DND-41 (cell line): Measurements from ENCODE around the gene SDK2.

Experiments
- ATAC-seq: fragments of 200-7000 bp; cut with Tn5 transposase; 3 replicates; pipeline ENCODE4 v1.9.1; 2021; ENCODE audit warnings: low read depth; ENCODE audit not compliant: insufficient read depth
- DNase-seq: peaks from one replicate; pipeline ENCODE4 v3.0.0-alpha.2; 2020
- H2AFZ ChIP-seq: 2 replicates; pipeline ENCODE4 v1.6.0; 2012; ENCODE audit warnings: low read depth, low read length
- H3K27ac ChIP-seq: 2 replicates; pipeline ENCODE4 v1.5.1; 2012; ENCODE audit warnings: low read length, inconsistent platforms
- H3K27me3 ChIP-seq: fragments of 200-600 bp; sonication (generic); 2 replicates; pipeline ENCODE4 v1.6.0; 2012; ENCODE audit warnings: low read length, mild to moderate bottlenecking, inconsistent platforms; ENCODE audit not compliant: insufficient read depth, poor library complexity
- H3K36me3 ChIP-seq: 2 replicates; pipeline ENCODE4 v1.5.1; 2012; ENCODE audit warnings: low read length, inconsistent platforms; ENCODE audit not compliant: insufficient read depth
- H3K4me1 ChIP-seq: 2 replicates; pipeline ENCODE4 v1.5.1; 2012; ENCODE audit warnings: mild to moderate bottlenecking, low read length; ENCODE audit not compliant: insufficient read depth
- H3K4me2 ChIP-seq: 2 replicates; pipeline ENCODE4 v1.6.0; 2012; ENCODE audit warnings: mild to moderate bottlenecking, moderate library complexity, low read length, inconsistent platforms; ENCODE audit not compliant: insufficient read depth
- H3K4me3 ChIP-seq, 2 experiments: fragments of 200-600 bp in 1 of 2; shearing (Covaris generic) in 1 of 2; 2 replicates each; pipeline ENCODE4 v1.5.1; 2012 to 2016; ENCODE audit warnings: inconsistent platforms in 2 of 2, low read length in 2 of 2, mild to moderate bottlenecking in 2 of 2, low read depth in 1 of 2, moderate library complexity in 1 of 2
- H3K79me2 ChIP-seq: 2 replicates; pipeline ENCODE4 v1.6.0; 2012; ENCODE audit warnings: low read length, inconsistent platforms; ENCODE audit not compliant: insufficient read depth
- H3K9ac ChIP-seq: 2 replicates; pipeline ENCODE4 v1.6.0; 2012; ENCODE audit warnings: low read depth, mild to moderate bottlenecking, inconsistent platforms, low read length, moderate library complexity
- H3K9me3 ChIP-seq: 2 replicates; pipeline ENCODE4 v1.5.1; 2012; ENCODE audit warnings: low read length, moderate library complexity, mild to moderate bottlenecking, inconsistent platforms; ENCODE audit not compliant: insufficient read depth, severe bottlenecking
- H4K20me1 ChIP-seq: 2 replicates; pipeline ENCODE4 v1.6.0; 2012; ENCODE audit warnings: low read length; ENCODE audit not compliant: insufficient read depth
- EZH2 ChIP-seq: IDR thresholded peaks from 3 replicates; pipeline ENCODE4 v1.6.1; 2012; ENCODE audit warnings: borderline replicate concordance, low read depth, mild to moderate bottlenecking, moderate library complexity, low read length, inconsistent platforms; ENCODE audit not compliant: severe bottlenecking
- TF ChIP-seq, protein P1 (sequence below): IDR thresholded peaks from 2 replicates; pipeline ENCODE4 v1.5.1; 2012; ENCODE audit warnings: borderline replicate concordance, low read length, moderate library complexity, mild to moderate bottlenecking; ENCODE audit not compliant: poor library complexity, severe bottlenecking; ENCODE audit errors: extremely low read depth

Gene SDK2

DNA sequence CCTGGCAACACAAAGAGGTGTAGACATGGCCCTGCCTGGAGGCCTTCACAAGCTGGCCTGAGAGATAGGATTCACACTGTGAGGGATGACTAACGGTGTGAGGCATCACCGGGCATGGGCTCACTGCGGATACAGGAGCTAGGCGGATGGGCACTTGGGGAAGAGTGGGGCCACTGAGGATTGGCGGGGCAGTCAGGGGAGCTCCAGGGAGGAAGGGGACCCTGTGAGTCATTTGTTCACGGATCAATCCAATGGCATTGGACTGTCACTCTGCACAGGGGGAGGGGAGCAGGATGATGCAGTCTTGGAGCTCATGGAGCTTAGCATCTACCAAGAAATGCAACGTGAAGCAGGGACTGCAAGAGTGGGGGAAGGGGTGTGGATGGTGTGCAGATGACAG lies 117.3 kb downstream of the SDK2 start:
- Histone ChIP-seq H3K79me2 (no peaks in the 10 kb centered on the region), H4K20me1 (no peaks in the 10 kb centered on the region; the same call in 1 of the 2 replicates), H3K27me3 (no peaks in the 10 kb centered on the region), H2AFZ (no peak overlapping the region), H3K9me3 (no peaks in the 10 kb centered on the region), H3K4me2 (no peak overlapping the region), H3K9ac (no peak overlapping the region), H3K36me3 (no peaks in the 10 kb centered on the region), H3K27ac (no peak overlapping the region), H3K4me1 (no peaks in the 10 kb centered on the region; the same call in 1 of the 2 replicates), H3K4me3 (no peak overlapping the region)
- DNase-seq (no peak), ATAC-seq (no peak)
- TF ChIP-seq, protein P1, sequence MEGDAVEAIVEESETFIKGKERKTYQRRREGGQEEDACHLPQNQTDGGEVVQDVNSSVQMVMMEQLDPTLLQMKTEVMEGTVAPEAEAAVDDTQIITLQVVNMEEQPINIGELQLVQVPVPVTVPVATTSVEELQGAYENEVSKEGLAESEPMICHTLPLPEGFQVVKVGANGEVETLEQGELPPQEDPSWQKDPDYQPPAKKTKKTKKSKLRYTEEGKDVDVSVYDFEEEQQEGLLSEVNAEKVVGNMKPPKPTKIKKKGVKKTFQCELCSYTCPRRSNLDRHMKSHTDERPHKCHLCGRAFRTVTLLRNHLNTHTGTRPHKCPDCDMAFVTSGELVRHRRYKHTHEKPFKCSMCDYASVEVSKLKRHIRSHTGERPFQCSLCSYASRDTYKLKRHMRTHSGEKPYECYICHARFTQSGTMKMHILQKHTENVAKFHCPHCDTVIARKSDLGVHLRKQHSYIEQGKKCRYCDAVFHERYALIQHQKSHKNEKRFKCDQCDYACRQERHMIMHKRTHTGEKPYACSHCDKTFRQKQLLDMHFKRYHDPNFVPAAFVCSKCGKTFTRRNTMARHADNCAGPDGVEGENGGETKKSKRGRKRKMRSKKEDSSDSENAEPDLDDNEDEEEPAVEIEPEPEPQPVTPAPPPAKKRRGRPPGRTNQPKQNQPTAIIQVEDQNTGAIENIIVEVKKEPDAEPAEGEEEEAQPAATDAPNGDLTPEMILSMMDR, result no peak
- no peak for TF ChIP-seq EZH2

DNA sequence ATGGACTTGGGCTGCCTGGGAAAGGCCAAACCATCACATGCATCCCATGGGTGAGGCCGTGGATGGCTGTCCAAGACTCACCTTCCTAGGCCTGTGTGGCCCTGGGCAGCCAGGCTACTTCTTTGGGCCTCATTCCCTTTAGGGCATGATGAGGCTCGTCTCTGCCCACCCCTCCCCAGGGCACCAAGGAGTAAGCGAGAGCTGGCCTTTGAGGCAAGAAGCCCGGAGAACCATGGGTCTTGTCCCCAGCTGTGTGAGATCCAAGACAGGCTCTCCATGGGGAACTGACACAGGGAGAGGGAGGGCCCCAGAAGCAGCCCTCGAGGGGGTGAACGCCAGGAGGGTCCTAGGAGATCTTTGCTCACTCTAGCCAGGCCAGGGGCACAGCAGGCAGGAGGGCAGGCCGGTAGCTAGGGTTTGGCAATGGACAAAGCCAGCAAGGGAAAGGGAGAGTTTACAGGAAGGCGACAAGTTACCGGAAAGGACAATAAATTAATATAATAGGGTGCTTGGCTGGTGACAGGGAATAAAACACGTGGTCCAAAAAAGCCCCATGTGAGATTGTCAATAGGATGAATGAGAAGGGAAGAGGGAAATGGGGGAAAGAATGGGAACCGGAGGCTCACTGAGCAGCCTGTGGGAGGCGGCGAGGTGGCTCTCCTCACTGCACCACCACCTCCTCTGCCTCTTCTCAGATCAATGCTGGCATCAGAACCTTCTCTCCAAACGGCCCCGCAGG lies 119.1 kb downstream of the SDK2 start:
- Histone ChIP-seq H4K20me1 (no peaks in the 10 kb centered on the region; the same call in 1 of the 2 replicates), H3K9ac (no peak overlapping the region), H3K4me2 (no peak overlapping the region), H3K79me2 (no peaks in the 10 kb centered on the region), H3K4me1 (peaks cover 5% of the 10 kb centered on the region; the same call in 1 of the 2 replicates), H3K27ac (no peak overlapping the region), H2AFZ (no peak overlapping the region), H3K27me3 (no peaks in the 10 kb centered on the region), H3K36me3 (no peaks in the 10 kb centered on the region), H3K9me3 (no peaks in the 10 kb centered on the region), H3K4me3 (no peak overlapping the region)
- no peak for DNase-seq
- no peak for TF ChIP-seq EZH2
- TF ChIP-seq, protein P1, result no peak
- no peak for ATAC-seq

DNA sequence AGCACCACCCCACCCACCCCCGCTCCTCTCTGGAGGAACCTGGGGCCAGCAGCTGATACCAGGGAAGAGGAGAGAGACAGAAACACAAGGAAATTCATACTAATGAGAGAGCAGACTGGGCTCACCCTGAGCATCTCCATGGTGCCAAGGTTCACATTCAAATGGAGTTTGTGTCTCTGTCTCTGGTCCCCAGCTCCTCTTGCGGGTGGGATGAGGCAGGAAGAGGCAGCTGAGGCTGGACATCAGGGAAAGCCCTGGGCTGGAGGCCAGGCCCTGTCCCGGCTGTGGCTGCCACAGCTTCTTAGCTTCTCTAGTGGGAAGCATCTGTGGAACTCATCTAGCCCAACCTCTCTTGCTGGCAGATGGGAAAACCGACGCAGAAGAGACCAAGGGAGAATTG lies 121.5 kb downstream of the SDK2 start:
- Histone ChIP-seq H3K9me3 (no peaks in the 10 kb centered on the region), H4K20me1 (no peaks in the 10 kb centered on the region; the same call in 1 of the 2 replicates), H3K9ac (no peak overlapping the region), H3K36me3 (no peaks in the 10 kb centered on the region), H3K4me3 (no peak overlapping the region), H3K27ac (no peak overlapping the region), H3K79me2 (no peaks in the 10 kb centered on the region), H3K27me3 (no peaks in the 10 kb centered on the region), H2AFZ (no peak overlapping the region), H3K4me1 (peaks cover 5% of the 10 kb centered on the region; the same call in 1 of the 2 replicates), H3K4me2 (no peak overlapping the region)
- TF ChIP-seq, protein P1, result no peak
- DNase-seq (no peak), ATAC-seq (no peak)
